HG03025 (cell line): Measurements from ENCODE around the gene INSYN2A.

ENCODE experiments used
- ATAC-seq: cut with Tn5 transposase; IDR thresholded peaks from one replicate; pipeline ENCODE4 v1.9.1; 2021; ENCODE audit warnings: mild to moderate bottlenecking, moderate library complexity; ENCODE audit not compliant: unreplicated experiment, low FRiP score

INSYN2A gene

GRCh38 chr10:127157089-127157488, 39.3 kb downstream of the INSYN2A start:
- ATAC-seq: no peak

GRCh38 chr10:127154831-127155620, 41.4 kb downstream of the INSYN2A start:
- ATAC-seq: no peak

GRCh38 chr10:127153181-127153580, 43.2 kb downstream of the INSYN2A start:
- ATAC-seq: no peak

GRCh38 chr10:127151981-127152699, 44.3 kb downstream of the INSYN2A start:
- no peak for ATAC-seq

- no peak for ATAC-seq
Observed at GRCh38 chr10:127151541-127151940, 44.9 kb downstream of the INSYN2A start.

GRCh38 chr10:127150136-127150535, 46.3 kb downstream of the INSYN2A start:
- ATAC-seq: no peak

- ATAC-seq: no peak
Observed at GRCh38 chr10:127149501-127150081, 46.8 kb downstream of the INSYN2A start.

GRCh38 chr10:127148933-127149220, 47.5 kb downstream of the INSYN2A start:
- ATAC-seq: no peak

- ATAC-seq: no peak
Observed at GRCh38 chr10:127148066-127148932, 48.1 kb downstream of the INSYN2A start.

GRCh38 chr10:127146661-127147060, 49.7 kb downstream of the INSYN2A start:
- no peak for ATAC-seq
